H9 (cell line): ENCODE results near the gene WBP1L. TPM values are rescaled to one million over a fixed set of nuclear protein-coding genes. Genes with fewer than 3 reads are reported as not detected.

Source experiments
- DNase-seq: peaks from one replicate; pipeline ENCODE4 v3.0.0-alpha.2; 2017
- H2AFZ ChIP-seq: one replicate; pipeline ENCODE4 v1.6.1; 2013; ENCODE audit warnings: mild to moderate bottlenecking, low read length, control low read depth, moderate library complexity
- H2AK5ac ChIP-seq: 2 replicates; pipeline ENCODE4 v1.6.1; 2013; ENCODE audit warnings: low read length, control low read depth, mixed read lengths; ENCODE audit not compliant: insufficient read length
- H2BK120ac ChIP-seq: one replicate; pipeline ENCODE4 v1.6.1; 2013; ENCODE audit warnings: low read depth, mild to moderate bottlenecking, low read length, control low read depth, inconsistent platforms; ENCODE audit not compliant: poor library complexity, severe bottlenecking
- H2BK12ac ChIP-seq: 2 replicates; pipeline ENCODE4 v1.6.1; 2013; ENCODE audit warnings: low read length, control low read depth, mixed read lengths, low read depth; ENCODE audit not compliant: insufficient read length
- H2BK15ac ChIP-seq: 2 replicates; pipeline ENCODE4 v1.6.1; 2013; ENCODE audit warnings: low read depth, low read length, control low read depth
- H2BK20ac ChIP-seq: one replicate; pipeline ENCODE4 v1.6.1; 2013; ENCODE audit warnings: low read depth, mild to moderate bottlenecking, low read length, control low read depth, inconsistent platforms; ENCODE audit not compliant: poor library complexity, severe bottlenecking
- H2BK5ac ChIP-seq: 2 replicates; pipeline ENCODE4 v1.6.1; 2013; ENCODE audit warnings: low read length, control low read depth, mixed read lengths; ENCODE audit not compliant: insufficient read length
- H3K14ac ChIP-seq: 2 replicates; pipeline ENCODE4 v1.6.1; 2013; ENCODE audit warnings: low read length, control low read depth; ENCODE audit not compliant: insufficient read depth
- H3K18ac ChIP-seq: 2 replicates; pipeline ENCODE4 v1.6.1; 2013; ENCODE audit warnings: low read depth, mild to moderate bottlenecking, mixed read lengths, low read length, control low read depth; ENCODE audit not compliant: insufficient read length
- H3K23ac ChIP-seq: 2 replicates; pipeline ENCODE4 v1.6.1; 2013; ENCODE audit warnings: low read length, control low read depth, mixed read lengths, low read depth; ENCODE audit not compliant: insufficient read length
- H3K23me2 ChIP-seq: 2 replicates; pipeline ENCODE4 v1.6.1; 2013; ENCODE audit warnings: low read depth, mild to moderate bottlenecking, mixed read lengths, low read length, control low read depth; ENCODE audit not compliant: insufficient read length, poor library complexity, severe bottlenecking
- H3K27ac ChIP-seq: 2 replicates; pipeline ENCODE4 v1.5.1; 2013; ENCODE audit warnings: low read length, control low read depth, mixed read lengths, low read depth; ENCODE audit not compliant: insufficient read length
- H3K27me3 ChIP-seq: 2 replicates; pipeline ENCODE4 v1.6.1; 2013; ENCODE audit warnings: low read length, control low read depth, inconsistent platforms; ENCODE audit not compliant: insufficient read depth
- H3K4ac ChIP-seq: 2 replicates; pipeline ENCODE4 v1.6.1; 2013; ENCODE audit warnings: low read depth, mild to moderate bottlenecking, control low read depth, inconsistent platforms, low read length, moderate library complexity
- H3K4me1 ChIP-seq: 2 replicates; pipeline ENCODE4 v1.6.1; 2013; ENCODE audit warnings: low read length, control low read depth, inconsistent platforms; ENCODE audit not compliant: insufficient read depth
- H3K4me2 ChIP-seq: 2 replicates; pipeline ENCODE4 v1.6.1; 2013; ENCODE audit warnings: low read length, control low read depth, mixed read lengths; ENCODE audit not compliant: insufficient read length, insufficient read depth
- H3K56ac ChIP-seq: 2 replicates; pipeline ENCODE4 v1.6.1; 2013; ENCODE audit warnings: low read depth, mild to moderate bottlenecking, mixed read lengths, low read length, control low read depth; ENCODE audit not compliant: insufficient read length
- H3K79me1 ChIP-seq: 2 replicates; pipeline ENCODE4 v1.6.1; 2013; ENCODE audit warnings: low read depth, mild to moderate bottlenecking, moderate library complexity, low read length, control low read depth, inconsistent platforms; ENCODE audit not compliant: insufficient read depth, poor library complexity, severe bottlenecking
- H3K79me2 ChIP-seq: 2 replicates; pipeline ENCODE4 v1.6.1; 2013; ENCODE audit warnings: low read length, control low read depth, inconsistent platforms; ENCODE audit not compliant: insufficient read depth
- H3K9ac ChIP-seq: 2 replicates; pipeline ENCODE4 v1.6.1; 2013; ENCODE audit warnings: low read length, control low read depth, mixed read lengths; ENCODE audit not compliant: insufficient read length; ENCODE audit errors: extremely low read depth
- H3K9me3 ChIP-seq: one replicate; pipeline ENCODE4 v1.6.1; 2013; ENCODE audit warnings: low read depth, low read length, inconsistent platforms; ENCODE audit not compliant: control insufficient read depth
- H3T11ph ChIP-seq: one replicate; pipeline ENCODE4 v1.6.1; 2013; ENCODE audit warnings: mild to moderate bottlenecking, low read length, control low read depth, inconsistent platforms
- H4K20me1 ChIP-seq: one replicate; pipeline ENCODE4 v1.6.1; 2013; ENCODE audit not compliant: control insufficient read depth, insufficient read length, insufficient read depth
- H4K5ac ChIP-seq: 2 replicates; pipeline ENCODE4 v1.6.1; 2013; ENCODE audit warnings: low read depth, mild to moderate bottlenecking, mixed read lengths, low read length, control low read depth; ENCODE audit not compliant: insufficient read length
- H4K8ac ChIP-seq: replicated peaks from 2 replicates; pipeline ENCODE4 v1.6.1; 2013; ENCODE audit warnings: low read length, control low read depth, mixed read lengths, low read depth; ENCODE audit not compliant: insufficient read length
- H4K91ac ChIP-seq: 2 replicates; pipeline ENCODE4 v1.6.1; 2013; ENCODE audit warnings: low read depth, mild to moderate bottlenecking, moderate library complexity, mixed read lengths, low read length, control low read depth; ENCODE audit not compliant: insufficient read length
- H3K27ac Mint-ChIP-seq, 3 experiments: 2 replicates in 2 of 3; 3 replicates in 1 of 3; pipeline ENCODE4 v1.8.0; 2020 to 2021; ENCODE audit warnings: mixed read lengths in 3 of 3, mild to moderate bottlenecking in 1 of 3, moderate library complexity in 1 of 3
- H3K27me3 Mint-ChIP-seq: 2 replicates; pipeline ENCODE4 v1.8.0; 2021; ENCODE audit warnings: low read depth, mild to moderate bottlenecking, moderate library complexity, mixed read lengths
- H3K36me3 Mint-ChIP-seq, 3 experiments: 2 replicates in 2 of 3; 3 replicates in 1 of 3; pipeline ENCODE4 v1.8.0; 2020 to 2021; ENCODE audit warnings: low read depth in 3 of 3, mixed read lengths in 3 of 3; ENCODE audit not compliant: insufficient read depth in 1 of 3
- H3K4me1 Mint-ChIP-seq, 2 experiments: 2 replicates each; pipeline ENCODE4 v1.8.0; 2020; ENCODE audit warnings: mixed read lengths in 2 of 2
- H3K4me3 Mint-ChIP-seq, 2 experiments: 2 replicates in 1 of 2; 3 replicates in 1 of 2; pipeline ENCODE4 v1.8.0; 2020 to 2021; ENCODE audit warnings: mild to moderate bottlenecking in 2 of 2, mixed read lengths in 2 of 2, moderate library complexity in 1 of 2
- H3K9me3 Mint-ChIP-seq, 2 experiments: 2 replicates in 1 of 2; 3 replicates in 1 of 2; pipeline ENCODE4 v1.8.0; 2020; ENCODE audit warnings: mild to moderate bottlenecking in 2 of 2, mixed read lengths in 2 of 2, moderate library complexity in 1 of 2
- WGBS: extraction: QIAGEN DNeasy Blood & Tissue Kit; methylation state at CpG from one replicate; pipeline ENCODE4 v1.1.7; 2013; ENCODE audit warnings: missing lambda C conversion rate, low lambda C conversion rate, mixed read lengths; ENCODE audit not compliant: insufficient read length; ENCODE audit errors: extremely low coverage; 5-methylcytosine and 5-hydroxymethylcytosine counted together
- total RNA-seq: library from RNA; stranded (reverse); gene quantifications from 2 replicates; pipeline ENCODE4 v1.2.1, GENCODE V29; 2021
- TF ChIP-seq, protein P1 (sequence below): fragments of 200-600 bp; sonication (generic); conservative IDR thresholded peaks from 3 replicates; pipeline ENCODE4 v1.8.0; 2021; ENCODE audit warnings: antibody characterized with exemption, mild to moderate bottlenecking

The WBP1L gene
- total RNA-seq, 1 experiment from 2014 or later, result 23.8 TPM

DNA sequence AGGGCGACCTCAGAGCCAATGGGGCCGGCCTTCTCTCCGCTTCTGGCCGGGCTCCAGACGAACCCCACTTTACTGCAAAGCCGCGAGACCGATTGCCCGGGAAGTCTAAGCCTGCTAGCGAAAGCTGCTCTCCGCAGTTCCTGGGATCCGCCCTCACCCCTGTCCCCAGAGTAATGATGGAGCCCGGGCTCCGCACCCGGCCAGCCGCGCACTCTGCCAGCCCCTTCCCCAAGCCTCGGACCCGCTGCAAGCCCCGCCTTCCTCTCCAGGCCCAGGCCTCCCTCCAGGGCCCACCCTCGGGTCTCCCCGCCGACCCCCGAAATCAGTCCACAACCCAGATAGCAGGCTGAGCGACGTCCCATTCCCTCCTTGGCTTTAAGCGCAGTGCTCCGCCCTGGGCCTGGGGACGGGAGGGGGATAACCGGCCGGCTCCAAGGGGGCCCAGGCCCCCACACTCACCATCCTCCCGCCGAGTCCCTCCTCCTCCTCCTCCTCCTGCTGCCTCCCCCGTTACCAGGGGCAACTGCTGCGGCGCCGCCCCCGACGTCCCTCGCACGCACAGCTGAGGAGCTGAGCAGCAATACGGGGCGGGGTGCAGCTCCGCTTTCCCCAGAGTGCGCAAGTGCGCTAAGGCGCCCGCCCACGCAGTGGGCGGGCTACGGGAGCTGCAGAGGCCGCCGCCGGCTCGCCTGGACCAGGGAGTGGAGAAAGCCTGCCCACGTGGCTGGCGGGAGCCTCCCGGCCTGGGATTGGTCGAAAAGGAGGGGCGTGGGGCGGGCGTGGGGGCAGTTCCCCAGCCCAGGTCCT, 29.7 kb upstream of the WBP1L start, which contains the start of gene ARL3:
TSS of gene ARL3 (minus strand) at position 584 of the 807 bp plus-strand sequence. CDS start at position 462, 122 bp downstream.
- Histone ChIP-seq H3K9me3 (no peaks in the 10 kb centered on the region), H2BK15ac (no peak within 1 kb of the TSS), H2BK20ac (no peak within 1 kb of the TSS), H3K27me3 (no peaks in the 10 kb centered on the region), H3K4me1 (peaks cover 8% of the 10 kb centered on the region; the same call in 1 of the 2 replicates), H3K23me2 (peaks cover 11% of the 10 kb centered on the region), H3K18ac (peak within 1 kb of the TSS; percentile 80), H4K20me1 (no peaks in the 10 kb centered on the region), H3T11ph (no peak within 1 kb of the TSS), H3K79me1 (peaks cover 3% of the 10 kb centered on the region), H3K9ac (peak within 1 kb of the TSS; percentile 83), H3K23ac (no peak within 1 kb of the TSS), H2AFZ (peak within 1 kb of the TSS; percentile 11), H2BK120ac (no peak within 1 kb of the TSS), H4K91ac (no peak within 1 kb of the TSS), H4K8ac (no peak within 1 kb of the TSS), H3K56ac (no peak within 1 kb of the TSS), H3K14ac (peak within 1 kb of the TSS; percentile 76), H2BK5ac (no peak within 1 kb of the TSS), H2BK12ac (no peak within 1 kb of the TSS), H3K27ac (no peak within 1 kb of the TSS), H2AK5ac (no peak within 1 kb of the TSS), H3K4me2 (peak within 1 kb of the TSS; percentile 95), H3K79me2 (peaks cover 3% of the 10 kb centered on the region; the same call in 1 of the 2 replicates), H4K5ac (no peak within 1 kb of the TSS), H3K4ac (no peak within 1 kb of the TSS)
- Mint-ChIP-seq H3K9me3 (no peaks in the 10 kb centered on the region), H3K27me3 (no peaks in the 10 kb centered on the region), H3K36me3 (peaks cover 4 to 20% (median 8%) of the 10 kb centered on the region in 3 experiments; a peak in 6 of 7 replicates), H3K4me3 (peak within 1 kb of the TSS; percentile 83 to 92), H3K4me1 (peaks cover 37 to 44% of the 10 kb centered on the region in 2 experiments), H3K27ac (peak within 1 kb of the TSS; percentile 85 to 97 (median 94))
- WGBS, result no CpG with 5 or more reads among the region's 62 CpGs
- peak; percentile 99 for DNase-seq
- TF ChIP-seq, protein P1, sequence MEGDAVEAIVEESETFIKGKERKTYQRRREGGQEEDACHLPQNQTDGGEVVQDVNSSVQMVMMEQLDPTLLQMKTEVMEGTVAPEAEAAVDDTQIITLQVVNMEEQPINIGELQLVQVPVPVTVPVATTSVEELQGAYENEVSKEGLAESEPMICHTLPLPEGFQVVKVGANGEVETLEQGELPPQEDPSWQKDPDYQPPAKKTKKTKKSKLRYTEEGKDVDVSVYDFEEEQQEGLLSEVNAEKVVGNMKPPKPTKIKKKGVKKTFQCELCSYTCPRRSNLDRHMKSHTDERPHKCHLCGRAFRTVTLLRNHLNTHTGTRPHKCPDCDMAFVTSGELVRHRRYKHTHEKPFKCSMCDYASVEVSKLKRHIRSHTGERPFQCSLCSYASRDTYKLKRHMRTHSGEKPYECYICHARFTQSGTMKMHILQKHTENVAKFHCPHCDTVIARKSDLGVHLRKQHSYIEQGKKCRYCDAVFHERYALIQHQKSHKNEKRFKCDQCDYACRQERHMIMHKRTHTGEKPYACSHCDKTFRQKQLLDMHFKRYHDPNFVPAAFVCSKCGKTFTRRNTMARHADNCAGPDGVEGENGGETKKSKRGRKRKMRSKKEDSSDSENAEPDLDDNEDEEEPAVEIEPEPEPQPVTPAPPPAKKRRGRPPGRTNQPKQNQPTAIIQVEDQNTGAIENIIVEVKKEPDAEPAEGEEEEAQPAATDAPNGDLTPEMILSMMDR, result peak; percentile 70
